ENCODE measurements around the gene MRM3.

MRM3 gene

GRCh38 chr17:760371-760770 lies 21.8 kb upstream of the MRM3 start:
- H3K9me3 ChIP-seq (ENCODE audit: insufficient read depth, low read length) = no peaks in the 10 kb centered on the region
- no peaks in the 10 kb centered on the region for H3K4me1 ChIP-seq (ENCODE audit: low read length)
- no peak overlapping the region for H2AFZ ChIP-seq (ENCODE audit: low read depth, low read length)
- peaks cover 5% of the 10 kb centered on the region for H3K36me3 ChIP-seq (replicated peaks; ENCODE audit: low read depth, low read length)
- H3K27me3 ChIP-seq (ENCODE audit: low read depth, low read length) = no peaks in the 10 kb centered on the region
- no peaks in the 10 kb centered on the region for H4K20me1 ChIP-seq (ENCODE audit: insufficient read depth, low read length)
- H3K4me2 ChIP-seq (ENCODE audit: low read length) = no peak overlapping the region
- no peak for TF ChIP-seq EZH2phosphoT487 (IDR thresholded peaks at IDR 0.05; ENCODE audit: low read depth)
- TF ChIP-seq, protein P1, sequence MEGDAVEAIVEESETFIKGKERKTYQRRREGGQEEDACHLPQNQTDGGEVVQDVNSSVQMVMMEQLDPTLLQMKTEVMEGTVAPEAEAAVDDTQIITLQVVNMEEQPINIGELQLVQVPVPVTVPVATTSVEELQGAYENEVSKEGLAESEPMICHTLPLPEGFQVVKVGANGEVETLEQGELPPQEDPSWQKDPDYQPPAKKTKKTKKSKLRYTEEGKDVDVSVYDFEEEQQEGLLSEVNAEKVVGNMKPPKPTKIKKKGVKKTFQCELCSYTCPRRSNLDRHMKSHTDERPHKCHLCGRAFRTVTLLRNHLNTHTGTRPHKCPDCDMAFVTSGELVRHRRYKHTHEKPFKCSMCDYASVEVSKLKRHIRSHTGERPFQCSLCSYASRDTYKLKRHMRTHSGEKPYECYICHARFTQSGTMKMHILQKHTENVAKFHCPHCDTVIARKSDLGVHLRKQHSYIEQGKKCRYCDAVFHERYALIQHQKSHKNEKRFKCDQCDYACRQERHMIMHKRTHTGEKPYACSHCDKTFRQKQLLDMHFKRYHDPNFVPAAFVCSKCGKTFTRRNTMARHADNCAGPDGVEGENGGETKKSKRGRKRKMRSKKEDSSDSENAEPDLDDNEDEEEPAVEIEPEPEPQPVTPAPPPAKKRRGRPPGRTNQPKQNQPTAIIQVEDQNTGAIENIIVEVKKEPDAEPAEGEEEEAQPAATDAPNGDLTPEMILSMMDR (IDR thresholded peaks at IDR 0.05; ENCODE audit: low read depth, low read length) = no peak
- no peaks in the 10 kb centered on the region for H3K79me2 ChIP-seq (ENCODE audit: low read length)
- H3K4me3 ChIP-seq (ENCODE audit: low read length) = no peak overlapping the region
- H3K9ac ChIP-seq (ENCODE audit: low read length) = no peak overlapping the region
- H3K27ac ChIP-seq (ENCODE audit: low read length) = no peak overlapping the region

DNA sequence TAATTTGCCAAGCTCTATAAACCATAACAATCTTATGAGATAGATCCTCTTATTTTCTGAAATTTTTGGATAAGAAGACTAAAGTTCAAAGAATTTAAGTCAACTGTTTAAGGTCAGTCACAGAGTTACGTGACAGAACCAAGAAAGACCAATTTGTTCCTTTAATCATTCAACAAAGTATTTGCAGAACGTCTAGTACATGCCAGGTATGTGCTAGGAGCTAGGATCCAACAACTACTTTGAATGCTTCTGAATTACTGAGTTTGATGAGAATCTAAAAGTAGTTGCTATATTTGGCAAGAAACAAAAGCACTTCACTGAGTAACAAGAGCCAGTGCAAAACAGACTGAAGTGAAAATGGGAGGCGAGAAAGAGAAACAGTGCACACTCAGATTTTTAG lies 15.1 kb upstream of the MRM3 start:
- Histone ChIP-seq H3K4me3 (ENCODE audit: low read length) (no peak overlapping the region), H4K20me1 (ENCODE audit: insufficient read depth, low read length) (no peaks in the 10 kb centered on the region), H3K36me3 (replicated peaks; ENCODE audit: low read depth, low read length) (peaks cover 21% of the 10 kb centered on the region), H3K79me2 (ENCODE audit: low read length) (no peaks in the 10 kb centered on the region), H2AFZ (ENCODE audit: low read depth, low read length) (no peak overlapping the region), H3K27me3 (ENCODE audit: low read depth, low read length) (no peaks in the 10 kb centered on the region), H3K27ac (ENCODE audit: low read length) (no peak overlapping the region), H3K9me3 (ENCODE audit: insufficient read depth, low read length) (no peaks in the 10 kb centered on the region), H3K4me1 (ENCODE audit: low read length) (no peaks in the 10 kb centered on the region), H3K4me2 (ENCODE audit: low read length) (no peak overlapping the region), H3K9ac (ENCODE audit: low read length) (no peak overlapping the region)
- no peak for TF ChIP-seq EZH2phosphoT487 (IDR thresholded peaks at IDR 0.05; ENCODE audit: low read depth)
- TF ChIP-seq, protein P1 (IDR thresholded peaks at IDR 0.05; ENCODE audit: low read depth, low read length) = no peak

DNA sequence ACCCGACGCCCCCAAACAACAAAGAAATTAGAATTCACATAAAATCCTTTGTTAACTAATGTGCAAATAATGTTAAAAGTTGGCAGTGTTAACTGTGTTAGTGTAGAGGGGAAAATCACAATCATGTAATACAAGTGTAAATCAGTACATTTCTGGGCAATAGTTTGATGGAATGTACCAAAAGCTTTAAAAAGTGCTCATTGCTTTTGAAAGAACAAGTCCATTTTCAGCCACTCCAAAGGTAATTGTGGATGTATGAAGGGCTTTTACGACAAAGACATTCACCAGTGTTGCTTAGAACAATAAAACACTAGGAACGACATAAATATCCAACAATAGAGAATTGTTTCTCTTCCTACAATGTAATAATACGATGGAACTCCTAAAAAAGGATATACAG lies 9.1 kb upstream of the MRM3 start:
- Histone ChIP-seq H3K4me2 (ENCODE audit: low read length) (no peak overlapping the region), H3K9ac (ENCODE audit: low read length) (no peak overlapping the region), H3K79me2 (ENCODE audit: low read length) (no peaks in the 10 kb centered on the region), H3K4me1 (ENCODE audit: low read length) (no peaks in the 10 kb centered on the region), H3K27me3 (ENCODE audit: low read depth, low read length) (no peaks in the 10 kb centered on the region), H3K27ac (ENCODE audit: low read length) (no peak overlapping the region), H3K36me3 (replicated peaks; ENCODE audit: low read depth, low read length) (peaks cover 35% of the 10 kb centered on the region), H3K4me3 (ENCODE audit: low read length) (no peak overlapping the region), H2AFZ (ENCODE audit: low read depth, low read length) (no peak overlapping the region), H4K20me1 (ENCODE audit: insufficient read depth, low read length) (no peaks in the 10 kb centered on the region), H3K9me3 (ENCODE audit: insufficient read depth, low read length) (no peaks in the 10 kb centered on the region)
- TF ChIP-seq, protein P1 (IDR thresholded peaks at IDR 0.05; ENCODE audit: low read depth, low read length) = no peak
- no peak for TF ChIP-seq EZH2phosphoT487 (IDR thresholded peaks at IDR 0.05; ENCODE audit: low read depth)

DNA sequence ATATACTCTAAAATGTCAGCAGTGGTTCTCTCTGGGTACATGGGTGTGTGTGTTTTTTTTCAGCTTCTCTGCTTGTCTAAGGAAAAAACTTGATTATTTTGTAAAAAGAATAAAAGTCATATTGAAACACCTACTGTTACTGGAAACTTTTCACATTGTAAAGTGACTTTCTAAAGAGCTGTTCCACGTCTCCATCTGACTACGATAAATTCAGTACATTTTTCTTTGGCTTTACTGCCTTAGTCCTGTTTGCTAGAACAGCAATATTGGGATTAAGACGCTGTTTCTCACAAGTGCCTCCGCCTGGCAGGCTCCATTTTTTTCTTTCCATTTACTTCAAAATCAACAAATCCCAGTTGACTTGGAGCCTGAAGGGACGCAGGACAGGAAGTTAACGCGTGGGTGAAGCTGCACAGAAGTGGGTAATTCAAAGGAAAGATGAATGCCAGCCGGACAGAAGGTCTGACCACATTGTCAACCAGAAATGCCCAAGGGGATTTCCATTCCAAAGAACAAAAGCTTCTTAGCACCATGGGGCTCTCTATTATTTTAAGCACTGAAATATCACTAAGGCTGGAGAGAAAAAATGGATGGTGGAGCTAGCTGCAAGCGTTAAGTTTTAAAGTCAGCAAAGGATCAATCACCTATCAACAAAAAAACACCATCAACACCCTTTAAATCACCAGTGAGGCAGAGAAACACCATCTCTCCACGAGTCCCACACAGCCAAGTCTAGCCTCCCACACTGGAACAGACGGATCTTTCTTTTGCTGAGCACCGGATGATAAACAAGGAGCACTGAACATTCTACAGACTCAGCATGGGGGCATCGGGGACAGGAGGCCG lies 8.5 kb upstream of the MRM3 start:
- TF ChIP-seq, protein P1 (IDR thresholded peaks at IDR 0.05; ENCODE audit: low read depth, low read length) = no peak
- no peak for TF ChIP-seq EZH2phosphoT487 (IDR thresholded peaks at IDR 0.05; ENCODE audit: low read depth)
- Histone ChIP-seq H2AFZ (ENCODE audit: low read depth, low read length) (no peak overlapping the region), H4K20me1 (ENCODE audit: insufficient read depth, low read length) (no peaks in the 10 kb centered on the region), H3K27me3 (ENCODE audit: low read depth, low read length) (no peaks in the 10 kb centered on the region), H3K27ac (ENCODE audit: low read length) (no peak overlapping the region), H3K4me3 (ENCODE audit: low read length) (no peak overlapping the region), H3K4me2 (ENCODE audit: low read length) (no peak overlapping the region), H3K9ac (ENCODE audit: low read length) (no peak overlapping the region), H3K79me2 (ENCODE audit: low read length) (no peaks in the 10 kb centered on the region; the same call in 1 of the 2 replicates), H3K9me3 (ENCODE audit: insufficient read depth, low read length) (no peaks in the 10 kb centered on the region), H3K36me3 (replicated peaks; ENCODE audit: low read depth, low read length) (peaks cover 38% of the 10 kb centered on the region), H3K4me1 (ENCODE audit: low read length) (no peaks in the 10 kb centered on the region)
